Measurements from ENCODE around the gene HAP1. TPM values are rescaled to one million over a fixed set of nuclear protein-coding genes. Genes with fewer than 3 reads are reported as not detected.

The HAP1 gene
- total and polyA plus RNA-seq, 2 of the 8 experiments (the other 6 are each of a cell fraction or from before 2014, with no cell fraction given), result 2.3 to 3.6 TPM

DNA sequence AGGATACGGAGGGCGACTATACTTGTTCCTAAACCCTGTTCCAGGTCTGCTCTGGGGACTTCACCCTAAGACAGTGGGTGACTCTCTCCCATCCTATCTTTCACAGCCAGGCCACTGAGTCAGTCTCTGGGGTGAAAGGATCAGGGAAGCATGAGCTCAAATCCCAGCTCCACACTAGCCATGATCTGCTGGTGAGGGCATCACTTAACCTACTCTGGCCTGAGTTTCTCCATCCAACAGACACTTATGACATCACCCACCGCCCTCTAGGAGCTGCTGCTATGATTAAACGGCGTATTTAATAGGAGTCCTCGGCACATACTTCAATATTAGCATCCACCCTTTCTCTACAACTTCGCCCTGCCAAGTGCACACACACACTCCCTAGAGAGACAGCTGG, 12.2 kb downstream of the HAP1 start (continued):
- TF ChIP-seq, protein P1, sequence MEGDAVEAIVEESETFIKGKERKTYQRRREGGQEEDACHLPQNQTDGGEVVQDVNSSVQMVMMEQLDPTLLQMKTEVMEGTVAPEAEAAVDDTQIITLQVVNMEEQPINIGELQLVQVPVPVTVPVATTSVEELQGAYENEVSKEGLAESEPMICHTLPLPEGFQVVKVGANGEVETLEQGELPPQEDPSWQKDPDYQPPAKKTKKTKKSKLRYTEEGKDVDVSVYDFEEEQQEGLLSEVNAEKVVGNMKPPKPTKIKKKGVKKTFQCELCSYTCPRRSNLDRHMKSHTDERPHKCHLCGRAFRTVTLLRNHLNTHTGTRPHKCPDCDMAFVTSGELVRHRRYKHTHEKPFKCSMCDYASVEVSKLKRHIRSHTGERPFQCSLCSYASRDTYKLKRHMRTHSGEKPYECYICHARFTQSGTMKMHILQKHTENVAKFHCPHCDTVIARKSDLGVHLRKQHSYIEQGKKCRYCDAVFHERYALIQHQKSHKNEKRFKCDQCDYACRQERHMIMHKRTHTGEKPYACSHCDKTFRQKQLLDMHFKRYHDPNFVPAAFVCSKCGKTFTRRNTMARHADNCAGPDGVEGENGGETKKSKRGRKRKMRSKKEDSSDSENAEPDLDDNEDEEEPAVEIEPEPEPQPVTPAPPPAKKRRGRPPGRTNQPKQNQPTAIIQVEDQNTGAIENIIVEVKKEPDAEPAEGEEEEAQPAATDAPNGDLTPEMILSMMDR (IDR thresholded peaks at IDR 0.05; ENCODE audit: control extremely low read depth in 1 of 3, insufficient read depth in 1 of 3, low read depth in 1 of 3, low read length in 3 of 3), result no peak
- TF ChIP-seq BRCA1 (IDR thresholded peaks at IDR 0.05; ENCODE audit: low read depth, low read length), result no peak
- TF ChIP-seq CREB1 (IDR thresholded peaks at IDR 0.05), result no peak
- TF ChIP-seq GABPA (IDR thresholded peaks at IDR 0.05; ENCODE audit: borderline replicate concordance, insufficient read depth, low read length), result no peak
- no peak for TF ChIP-seq RBBP5 (IDR thresholded peaks at IDR 0.05; ENCODE audit: borderline replicate concordance, low read depth, low read length)
- TF ChIP-seq SIN3A (conservative IDR thresholded peaks at IDR 0.05 in 1 of 2, IDR thresholded peaks at IDR 0.05 in 1 of 2; ENCODE audit: low read depth in 1 of 2, low read length in 2 of 2), result no peak

All from H1 (cell line).